ENCODE results near the gene CNIH2. TPM values are rescaled to one million over a fixed set of nuclear protein-coding genes. Genes with fewer than 3 reads are reported as not detected.
A peak's percentile ranks its signal among the peaks of the same experiment; 100 is the strongest.
"Not testable (repeated sequence)": the region's sequence is repeated elsewhere in the genome, so short reads cannot be mapped to it uniquely, and the experiment has no call there.

Gene CNIH2
- total RNA-seq, 2 experiments from 2014 or later, result 4.1 to 6.2 TPM

DNA sequence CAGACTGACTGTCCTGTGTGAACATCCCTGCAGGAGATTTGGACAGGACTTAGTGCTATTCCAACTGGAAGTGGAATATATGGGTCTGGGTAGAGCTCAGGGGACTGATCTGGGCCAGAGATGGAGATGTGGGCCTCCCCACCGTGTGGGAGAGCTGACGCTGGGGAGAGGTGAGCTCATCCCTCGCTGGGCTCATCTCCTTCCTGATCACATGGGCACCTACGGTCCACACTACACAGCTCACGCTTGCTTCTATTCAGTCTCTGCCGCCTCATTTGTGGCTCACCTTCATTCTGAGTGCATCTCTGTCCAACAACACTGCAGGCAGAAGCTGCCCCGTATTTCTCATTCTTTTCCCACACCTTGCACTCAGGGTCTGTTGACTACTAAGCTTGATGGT, 26.2 kb upstream of the CNIH2 start:
- Mint-ChIP-seq H3K4me1 (ENCODE audit: low read depth) (peaks cover 16% of the 10 kb centered on the region), H3K4me3 (no peak overlapping the region), H3K9me3 (no peaks in the 10 kb centered on the region), H3K36me3 (ENCODE audit: low read depth) (peaks cover 28% of the 10 kb centered on the region), H3K27me3 (no peaks in the 10 kb centered on the region), H3K27ac (peak overlapping the region; percentile 59)
- Histone ChIP-seq H3K9me3 (ENCODE audit: control insufficient read depth in 1 of 2, insufficient read depth in 1 of 2, low read length in 2 of 2) (no peaks in the 10 kb centered on the region), H3K36me3 (ENCODE audit: insufficient read depth, low read length) (peaks cover 16% of the 10 kb centered on the region), H3K4me3 (ENCODE audit: low read length) (no peak overlapping the region), H3K27ac (ENCODE audit: low read depth in 1 of 2, low read length in 2 of 2) (no peak overlapping the region), H3K4me1 (ENCODE audit: insufficient read depth, low read length) (peaks cover 9% of the 10 kb centered on the region), H3K27me3 (ENCODE audit: control insufficient read depth in 1 of 2, insufficient read depth in 2 of 2, low read length in 2 of 2) (no peaks in the 10 kb centered on the region)
- ATAC-seq (ENCODE audit: poor library complexity), result no peak
- POLR2A ChIA-PET, result interaction anchor here (0.7 kb wide), 2 partner anchors 100 to 774 kb away, joined by 3 read pairs; no protein-coding TSS in a partner anchor
- no peak for DNase-seq
- CTCF ChIA-PET, result interaction anchor here (1.5 to 1.8 kb wide), 2 partner anchors 29 to 30 kb away, joined by 5 to 7 read pairs; no protein-coding TSS in a partner anchor
- TF ChIP-seq, protein P1, sequence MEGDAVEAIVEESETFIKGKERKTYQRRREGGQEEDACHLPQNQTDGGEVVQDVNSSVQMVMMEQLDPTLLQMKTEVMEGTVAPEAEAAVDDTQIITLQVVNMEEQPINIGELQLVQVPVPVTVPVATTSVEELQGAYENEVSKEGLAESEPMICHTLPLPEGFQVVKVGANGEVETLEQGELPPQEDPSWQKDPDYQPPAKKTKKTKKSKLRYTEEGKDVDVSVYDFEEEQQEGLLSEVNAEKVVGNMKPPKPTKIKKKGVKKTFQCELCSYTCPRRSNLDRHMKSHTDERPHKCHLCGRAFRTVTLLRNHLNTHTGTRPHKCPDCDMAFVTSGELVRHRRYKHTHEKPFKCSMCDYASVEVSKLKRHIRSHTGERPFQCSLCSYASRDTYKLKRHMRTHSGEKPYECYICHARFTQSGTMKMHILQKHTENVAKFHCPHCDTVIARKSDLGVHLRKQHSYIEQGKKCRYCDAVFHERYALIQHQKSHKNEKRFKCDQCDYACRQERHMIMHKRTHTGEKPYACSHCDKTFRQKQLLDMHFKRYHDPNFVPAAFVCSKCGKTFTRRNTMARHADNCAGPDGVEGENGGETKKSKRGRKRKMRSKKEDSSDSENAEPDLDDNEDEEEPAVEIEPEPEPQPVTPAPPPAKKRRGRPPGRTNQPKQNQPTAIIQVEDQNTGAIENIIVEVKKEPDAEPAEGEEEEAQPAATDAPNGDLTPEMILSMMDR (IDR thresholded peaks at IDR 0.05), result no peak
- intact Hi-C loops (cut with DNase I, micrococcal nuclease), result no loop called here

DNA sequence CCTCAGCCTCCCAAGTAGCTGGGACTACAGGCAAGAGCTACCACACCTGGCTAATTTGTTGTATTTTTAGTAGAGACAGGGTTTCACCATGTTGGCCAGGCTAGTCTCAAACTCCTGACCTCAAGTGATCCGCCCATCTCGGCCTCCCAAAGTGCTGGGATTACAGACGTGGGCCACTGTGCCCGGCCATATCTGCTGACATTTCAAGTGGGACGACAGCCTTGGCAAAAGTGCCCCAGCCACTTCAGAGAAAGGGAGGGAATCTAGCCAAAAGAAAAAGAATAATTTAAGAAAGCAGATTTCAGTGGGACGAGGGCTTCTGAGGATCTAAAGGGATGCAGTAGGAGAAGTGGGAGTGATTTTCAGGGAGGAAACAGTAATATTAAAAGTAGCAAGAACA, 24.9 kb upstream of the CNIH2 start:
- intact Hi-C loops (cut with DNase I, micrococcal nuclease); H3K27ac ChIP-seq (ENCODE audit: low read depth in 1 of 2, low read length in 2 of 2); DNase-seq; H3K9me3 ChIP-seq (ENCODE audit: control insufficient read depth in 1 of 2, insufficient read depth in 1 of 2, low read length in 2 of 2); H3K4me3 Mint-ChIP-seq; ATAC-seq (ENCODE audit: poor library complexity); H3K9me3 Mint-ChIP-seq; POLR2A ChIA-PET; H3K27me3 ChIP-seq (ENCODE audit: control insufficient read depth in 1 of 2, insufficient read depth in 2 of 2, low read length in 2 of 2); CTCF ChIA-PET; H3K4me3 ChIP-seq (ENCODE audit: low read length); H3K27me3 Mint-ChIP-seq: not testable (repeated sequence)
- H3K4me1 ChIP-seq (ENCODE audit: insufficient read depth, low read length), result peaks cover 18% of the 10 kb centered on the region
- Mint-ChIP-seq H3K4me1 (ENCODE audit: low read depth) (peaks cover 21% of the 10 kb centered on the region), H3K27ac (peak overlapping the region; percentile 59), H3K36me3 (ENCODE audit: low read depth) (peaks cover 28% of the 10 kb centered on the region)
- peaks cover 13% of the 10 kb centered on the region for H3K36me3 ChIP-seq (ENCODE audit: insufficient read depth, low read length)

DNA sequence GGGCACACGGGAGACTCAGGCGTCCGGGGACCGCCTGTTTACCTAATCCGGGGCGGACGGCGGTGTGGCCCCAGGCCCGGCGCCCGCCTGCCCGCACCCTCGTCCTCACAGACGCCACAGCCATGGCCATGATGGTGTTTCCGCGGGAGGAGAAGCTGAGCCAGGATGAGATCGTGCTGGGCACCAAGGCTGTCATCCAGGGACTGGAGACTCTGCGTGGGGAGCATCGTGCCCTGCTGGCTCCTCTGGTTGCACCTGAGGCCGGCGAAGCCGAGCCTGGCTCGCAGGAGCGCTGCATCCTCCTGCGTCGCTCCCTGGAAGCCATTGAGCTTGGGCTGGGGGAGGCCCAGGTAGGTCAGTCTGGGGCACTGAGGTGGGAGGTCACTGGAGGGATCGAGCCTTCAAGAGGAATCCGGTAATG, 19.5 kb upstream of the CNIH2 start:
- Mint-ChIP-seq H3K36me3 (ENCODE audit: low read depth) (peaks cover 39% of the 10 kb centered on the region), H3K4me1 (ENCODE audit: low read depth) (peaks cover 30% of the 10 kb centered on the region), H3K27ac (peak overlapping the region; percentile 96), H3K27me3 (no peaks in the 10 kb centered on the region), H3K9me3 (no peaks in the 10 kb centered on the region), H3K4me3 (peak overlapping the region; percentile 93)
- ChIA-PET CTCF (no interaction called here), POLR2A (interaction anchor here (1.0 kb wide), 1 partner anchor 157 kb away, joined by 3 read pairs; no protein-coding TSS in a partner anchor)
- DNase-seq, result no peak
- H3K27me3 ChIP-seq (ENCODE audit: control insufficient read depth in 1 of 2, insufficient read depth in 2 of 2, low read length in 2 of 2), result no peaks in the 10 kb centered on the region
- peak overlapping the region; percentile 96 to 99 for H3K27ac ChIP-seq (ENCODE audit: low read depth in 1 of 2, low read length in 2 of 2)
- intact Hi-C loops (cut with DNase I, micrococcal nuclease), result loop anchor here in 1 of 2 experiments (1.0 kb wide), 1 partner anchor 36 kb away; no protein-coding TSS in a partner anchor
- TF ChIP-seq, protein P1 (IDR thresholded peaks at IDR 0.05), result peak; percentile 17
- H3K4me1 ChIP-seq (ENCODE audit: insufficient read depth, low read length), result peaks cover 31% of the 10 kb centered on the region
- ATAC-seq (ENCODE audit: poor library complexity), result no peak
- peaks cover 29% of the 10 kb centered on the region for H3K36me3 ChIP-seq (ENCODE audit: insufficient read depth, low read length)
- H3K9me3 ChIP-seq (ENCODE audit: control insufficient read depth in 1 of 2, insufficient read depth in 1 of 2, low read length in 2 of 2), result no peaks in the 10 kb centered on the region
- peak overlapping the region; percentile 97 for H3K4me3 ChIP-seq (ENCODE audit: low read length)

GRCh38 chr11:66259225-66259624, 18.8 kb upstream of the CNIH2 start:
- ATAC-seq (ENCODE audit: poor library complexity) (no peak), DNase-seq (no peak)
- Histone ChIP-seq H3K27ac (ENCODE audit: low read depth in 1 of 2, low read length in 2 of 2) (peak overlapping the region in 1 of 2 donors; percentile 99), H3K27me3 (ENCODE audit: control insufficient read depth in 1 of 2, insufficient read depth in 2 of 2, low read length in 2 of 2) (no peaks in the 10 kb centered on the region), H3K4me3 (ENCODE audit: low read length) (no peak overlapping the region), H3K9me3 (ENCODE audit: control insufficient read depth in 1 of 2, insufficient read depth in 1 of 2, low read length in 2 of 2) (no peaks in the 10 kb centered on the region), H3K36me3 (ENCODE audit: insufficient read depth, low read length) (peaks cover 35% of the 10 kb centered on the region), H3K4me1 (ENCODE audit: insufficient read depth, low read length) (peaks cover 31% of the 10 kb centered on the region)
- Mint-ChIP-seq H3K4me3 (peak overlapping the region; percentile 93), H3K27ac (peak overlapping the region; percentile 96), H3K4me1 (ENCODE audit: low read depth) (peaks cover 30% of the 10 kb centered on the region), H3K9me3 (no peaks in the 10 kb centered on the region), H3K27me3 (no peaks in the 10 kb centered on the region), H3K36me3 (ENCODE audit: low read depth) (peaks cover 43% of the 10 kb centered on the region)
- TF ChIP-seq, protein P1 (IDR thresholded peaks at IDR 0.05), result no peak
- intact Hi-C loops (cut with DNase I, micrococcal nuclease), result no loop called here
- CTCF ChIA-PET, result interaction anchor here (1.0 kb wide), 1 partner anchor 37 kb away, joined by 5 read pairs; no protein-coding TSS in a partner anchor
- POLR2A ChIA-PET, result interaction anchor here (1.0 to 1.4 kb wide), 3 partner anchors 8 to 158 kb away, joined by 3 to 4 read pairs (median 3); no protein-coding TSS in a partner anchor

Data from CD4-positive, alpha-beta T cell (primary cell).